Transverse colon (tissue), 4 donors: ENCODE measurements around the gene ZNF225.

ENCODE experiments used
- POLR2A ChIP-seq: fragments of 450-650 bp; IDR thresholded peaks from one replicate; pipeline ENCODE4 v1.6.1; 2016; ENCODE audit warnings: antibody characterized with exemption, mild to moderate bottlenecking, moderate library complexity
- POLR2AphosphoS5 ChIP-seq, 3 donors: sonication (generic); formaldehyde crosslinking; IDR thresholded peaks; one replicate each; pipeline ENCODE4 v1.6.1; 2016; ENCODE audit warnings: antibody characterized with exemption in 3 of 3
- TF ChIP-seq, protein P1 (sequence below), 5 experiments: fragments of 200-600 bp in 3 of 5; fragments of 450-650 bp in 2 of 5; sonication (generic) in 3 of 5; IDR thresholded peaks; 1 replicate in 2 of 5; 2 replicates in 3 of 5; pipeline ENCODE4 v1.5.1; 2016 to 2017; ENCODE audit warnings: antibody characterized with exemption in 5 of 5, inconsistent platforms in 3 of 5, mild to moderate bottlenecking in 2 of 5, moderate library complexity in 1 of 5

DNA sequence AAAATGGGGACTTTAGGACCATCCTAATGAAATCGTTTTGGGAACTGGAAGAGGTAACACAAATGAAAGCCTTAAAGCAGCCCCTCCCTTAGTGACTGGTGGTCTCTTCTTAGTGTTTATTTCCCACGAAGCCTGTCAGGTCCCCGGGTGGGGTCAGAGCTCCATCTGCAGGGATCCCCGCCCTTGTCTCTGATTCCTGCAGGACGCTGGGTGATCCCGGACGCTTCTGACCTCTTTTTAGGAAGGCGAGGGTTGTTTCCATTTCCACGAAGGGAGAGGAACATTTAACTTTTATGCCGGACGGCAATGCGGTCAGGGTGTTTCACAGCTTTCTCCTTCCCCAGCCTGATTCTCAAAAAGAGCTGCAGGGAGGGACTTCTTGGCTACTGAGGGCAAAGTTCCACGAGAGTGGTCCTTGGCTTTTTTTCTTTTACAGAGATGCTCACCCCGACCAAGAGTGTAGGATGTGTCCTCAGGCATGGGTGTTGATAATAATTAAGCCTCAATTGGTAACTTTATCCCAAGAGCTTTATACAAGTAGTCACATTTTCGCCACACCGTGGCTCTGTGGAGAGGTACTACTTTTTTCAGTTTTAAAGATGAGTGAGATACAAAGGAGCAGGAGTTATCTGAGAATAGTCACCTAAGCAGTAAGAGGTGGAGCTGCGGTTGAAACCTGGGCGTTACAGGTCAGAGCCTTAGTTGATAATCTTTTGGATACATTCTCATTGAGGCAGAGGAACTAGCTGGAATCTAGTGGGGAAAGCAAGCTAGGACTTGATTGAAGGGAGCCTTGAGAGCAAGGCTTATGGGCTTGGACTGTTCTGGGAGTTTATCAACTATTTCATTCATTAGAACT, 40.4 kb upstream of the ZNF225 start:
- TF ChIP-seq, protein P1, sequence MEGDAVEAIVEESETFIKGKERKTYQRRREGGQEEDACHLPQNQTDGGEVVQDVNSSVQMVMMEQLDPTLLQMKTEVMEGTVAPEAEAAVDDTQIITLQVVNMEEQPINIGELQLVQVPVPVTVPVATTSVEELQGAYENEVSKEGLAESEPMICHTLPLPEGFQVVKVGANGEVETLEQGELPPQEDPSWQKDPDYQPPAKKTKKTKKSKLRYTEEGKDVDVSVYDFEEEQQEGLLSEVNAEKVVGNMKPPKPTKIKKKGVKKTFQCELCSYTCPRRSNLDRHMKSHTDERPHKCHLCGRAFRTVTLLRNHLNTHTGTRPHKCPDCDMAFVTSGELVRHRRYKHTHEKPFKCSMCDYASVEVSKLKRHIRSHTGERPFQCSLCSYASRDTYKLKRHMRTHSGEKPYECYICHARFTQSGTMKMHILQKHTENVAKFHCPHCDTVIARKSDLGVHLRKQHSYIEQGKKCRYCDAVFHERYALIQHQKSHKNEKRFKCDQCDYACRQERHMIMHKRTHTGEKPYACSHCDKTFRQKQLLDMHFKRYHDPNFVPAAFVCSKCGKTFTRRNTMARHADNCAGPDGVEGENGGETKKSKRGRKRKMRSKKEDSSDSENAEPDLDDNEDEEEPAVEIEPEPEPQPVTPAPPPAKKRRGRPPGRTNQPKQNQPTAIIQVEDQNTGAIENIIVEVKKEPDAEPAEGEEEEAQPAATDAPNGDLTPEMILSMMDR (IDR thresholded peaks at IDR 0.05), result no peak
- TF ChIP-seq POLR2A, result no peak
- no peak for TF ChIP-seq POLR2AphosphoS5 (IDR thresholded peaks at IDR 0.05)
